GM21723 (cell line): ENCODE measurements around the gene PGLYRP2.

Source experiments
- ATAC-seq: cut with Tn5 transposase; IDR thresholded peaks from one replicate; pipeline ENCODE4 v1.9.1; 2021; ENCODE audit warnings: mild to moderate bottlenecking, moderate library complexity; ENCODE audit not compliant: unreplicated experiment

Gene PGLYRP2

GRCh38 chr19:15456871-15457700, 22.2 kb downstream of the PGLYRP2 start:
- no peak for ATAC-seq

GRCh38 chr19:15456441-15456840, 22.9 kb downstream of the PGLYRP2 start:
- no peak for ATAC-seq

GRCh38 chr19:15455996-15456395, 23.3 kb downstream of the PGLYRP2 start:
- ATAC-seq, result no peak

DNA sequence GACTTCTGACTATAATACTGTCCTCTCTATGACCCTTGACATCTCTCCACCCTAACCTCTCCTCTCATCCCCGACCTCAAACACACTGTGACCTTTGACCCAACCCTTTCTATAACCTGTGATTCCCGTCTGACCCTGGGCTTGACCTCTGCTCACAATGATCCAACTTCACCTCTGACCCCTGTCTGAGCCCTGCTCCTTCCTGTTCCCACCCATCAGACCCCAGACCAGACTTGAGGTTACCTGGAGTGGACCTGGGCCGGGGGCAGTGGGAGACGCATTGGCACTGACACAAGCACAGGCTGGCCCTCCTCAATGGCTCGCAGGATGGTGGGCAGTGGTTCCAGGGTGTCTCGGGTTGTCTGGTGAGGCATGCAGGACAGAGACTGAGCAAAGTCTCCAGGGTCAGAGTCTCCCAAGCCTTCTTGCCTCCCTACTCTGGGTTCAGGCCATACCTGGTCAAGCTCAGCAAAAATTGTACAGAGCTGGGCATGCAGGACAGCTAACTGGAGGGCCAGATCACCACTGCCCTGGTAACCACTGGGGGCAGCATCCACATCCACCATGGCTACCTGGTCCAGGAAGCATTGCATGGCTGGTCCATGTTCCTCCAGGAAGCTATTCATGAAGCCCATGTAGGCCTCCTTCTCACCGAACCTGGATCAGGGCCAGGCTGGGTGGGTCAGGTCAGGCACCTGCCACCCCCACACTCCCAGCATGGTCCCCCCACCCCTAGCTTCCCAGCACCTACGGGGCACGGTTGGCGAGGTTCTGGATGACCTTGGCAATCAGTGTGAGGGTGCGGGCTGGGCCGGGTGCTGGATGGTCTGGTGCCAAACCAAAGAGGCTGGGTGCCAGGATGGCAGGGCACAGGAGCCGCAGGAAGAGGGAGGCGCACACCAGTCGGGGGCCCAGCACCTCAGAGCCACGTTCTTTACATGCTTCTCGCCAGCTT, 25.1 kb downstream of the PGLYRP2 start:
- no peak for ATAC-seq

DNA sequence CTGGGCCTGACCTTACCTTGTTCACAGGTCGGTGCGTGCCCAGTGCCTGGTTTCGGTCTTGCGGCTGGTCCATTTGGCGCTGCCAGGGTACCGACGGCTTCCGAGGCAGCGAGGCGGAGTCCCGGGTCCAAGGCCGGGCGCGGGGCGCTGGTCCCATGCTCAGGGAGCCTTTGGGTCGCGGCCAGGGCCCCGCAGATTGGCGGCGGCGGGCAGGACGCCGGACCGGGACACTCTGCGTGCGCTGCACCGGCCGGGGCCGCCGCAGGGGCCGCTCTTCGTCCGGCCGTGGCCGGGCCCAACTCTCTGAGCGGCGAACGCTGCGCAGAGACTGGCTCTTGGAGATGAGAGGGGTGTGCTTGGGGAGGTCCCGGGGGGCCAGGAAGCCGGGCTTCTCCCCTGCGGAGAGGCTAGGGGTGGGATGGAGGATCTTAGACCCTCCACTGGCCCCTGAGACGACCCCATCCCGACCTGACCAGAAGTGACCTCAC, 26.2 kb downstream of the PGLYRP2 start:
- no peak for ATAC-seq

DNA sequence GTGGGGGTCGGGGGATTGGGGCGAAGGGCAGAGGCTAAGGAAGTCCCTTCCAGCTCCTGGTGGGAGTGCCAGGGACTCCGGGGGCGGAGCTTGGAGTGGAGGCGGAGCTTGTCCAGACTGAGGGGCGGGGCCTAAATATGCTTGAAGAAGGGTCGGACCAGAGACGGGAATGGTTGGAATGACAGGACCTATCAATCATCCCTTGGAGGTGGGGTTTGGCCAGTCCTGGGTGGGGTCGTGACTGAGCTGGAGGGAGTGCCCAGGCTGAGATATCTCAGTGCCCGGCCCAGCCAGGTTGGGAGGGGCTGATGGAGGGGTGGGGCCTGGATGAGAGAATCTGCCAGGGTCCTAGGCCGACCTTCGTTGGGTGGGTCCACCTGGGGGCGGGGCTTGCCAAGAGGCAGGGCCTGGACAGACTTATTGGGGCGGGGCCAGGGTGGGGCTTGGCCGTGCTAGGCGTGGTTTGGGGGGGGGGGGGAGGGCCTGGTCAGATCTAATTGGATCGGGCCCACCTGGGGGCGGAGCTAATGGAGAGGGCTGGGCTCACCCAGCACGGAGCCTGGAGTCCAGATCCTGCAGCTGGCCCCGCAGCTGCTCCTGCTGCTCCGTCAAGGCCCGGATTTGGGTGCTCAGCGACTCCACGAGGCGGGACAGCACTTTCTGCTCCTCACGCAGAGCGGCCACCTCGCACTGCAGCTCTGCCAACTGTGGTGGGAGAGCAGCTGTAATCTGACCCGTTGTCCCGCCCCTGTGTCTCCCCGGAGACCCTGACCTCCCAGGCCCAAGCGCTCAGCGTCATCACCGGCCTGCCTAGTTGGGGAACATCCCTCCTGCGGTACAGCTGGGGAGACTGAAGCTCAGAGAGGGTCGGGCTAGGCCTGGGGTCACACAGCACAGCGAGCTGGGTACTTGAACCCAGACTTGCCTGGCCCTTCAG, 26.9 kb downstream of the PGLYRP2 start:
- ATAC-seq, result no peak

GRCh38 chr19:15450528-15450890, 28.8 kb downstream of the PGLYRP2 start:
- no peak for ATAC-seq

GRCh38 chr19:15449620-15450527, 29.4 kb downstream of the PGLYRP2 start, which contains the start of gene WIZ:
Gene WIZ, minus strand, starts transcription at chr19:15449956. Its CDS starts 1,649 bp downstream, at chr19:15448307.
- peak; percentile 42 for ATAC-seq

DNA sequence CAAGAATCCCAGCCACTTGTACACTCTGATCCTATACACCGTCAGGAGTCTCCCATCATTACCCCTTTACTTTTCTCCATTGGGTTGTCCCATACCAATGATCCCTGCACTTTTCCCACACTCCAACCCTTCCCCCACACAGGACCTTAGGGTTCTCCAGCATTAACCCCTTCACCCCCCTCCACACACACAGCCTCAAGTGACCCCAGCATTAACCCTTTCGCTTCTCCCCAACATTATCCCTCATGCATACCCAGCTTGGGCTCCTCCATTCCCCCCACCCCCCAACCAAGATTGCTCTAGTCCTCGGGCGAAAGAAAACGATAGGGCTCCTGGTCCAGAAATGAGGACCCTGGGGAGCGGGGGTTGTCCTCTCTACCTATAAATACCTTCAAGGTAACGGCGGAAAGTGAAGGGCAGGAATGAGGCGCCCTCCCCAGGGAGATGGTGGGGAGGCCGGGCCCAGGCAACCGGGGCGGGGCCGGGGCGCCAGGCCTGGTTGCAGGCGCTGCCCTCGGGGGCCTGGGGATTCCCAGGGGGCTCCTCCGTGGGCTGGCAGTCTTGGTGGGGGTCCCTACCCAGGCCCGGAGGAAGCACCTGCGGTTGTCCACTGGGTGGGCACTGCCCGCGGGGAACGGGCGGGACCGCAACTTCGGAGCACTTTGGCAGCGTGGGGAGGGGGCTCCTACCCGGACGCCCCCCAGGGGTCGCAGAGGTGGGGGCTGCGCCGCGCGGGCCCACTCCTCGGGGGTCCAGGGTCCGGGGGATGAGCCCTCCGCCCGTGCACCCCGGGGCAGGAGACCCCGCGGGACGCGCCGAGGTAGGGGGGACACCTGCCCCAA, 30.3 kb downstream of the PGLYRP2 start:
- ATAC-seq, result no peak

DNA sequence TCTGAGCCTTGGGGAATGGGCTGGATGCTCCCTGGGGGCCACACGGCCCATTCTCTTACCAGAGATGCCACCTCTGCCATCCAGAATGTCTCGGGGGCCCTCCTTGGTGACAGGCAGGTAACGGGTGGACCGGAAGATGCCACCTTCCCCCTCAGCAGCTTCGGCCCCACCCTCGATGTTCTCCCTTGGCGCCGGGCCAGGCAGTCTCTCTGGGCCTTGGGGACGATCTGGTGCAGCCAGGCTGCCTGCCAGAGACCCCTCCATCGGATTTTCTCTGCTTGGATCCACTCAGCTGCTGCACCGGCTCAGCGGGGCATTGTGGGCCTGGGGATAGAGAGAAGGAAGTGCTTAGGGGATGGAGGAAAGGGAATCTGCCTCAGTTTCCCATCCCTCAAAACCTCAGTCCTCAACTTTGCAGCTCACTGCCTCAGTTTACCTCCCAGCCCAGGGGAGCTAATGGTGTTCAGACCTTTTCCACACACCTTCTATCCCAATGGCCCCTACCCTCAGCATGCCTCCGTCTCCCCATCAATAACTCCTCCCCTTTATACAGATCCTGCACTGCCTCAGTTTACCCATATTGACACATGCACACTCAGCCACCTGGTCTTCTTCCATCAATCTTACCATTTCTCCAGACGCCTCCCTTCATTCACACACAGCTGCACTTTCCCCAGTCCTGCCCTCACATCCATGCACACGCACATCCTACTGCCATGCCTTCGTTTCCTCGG, 31.1 kb downstream of the PGLYRP2 start:
- no peak for ATAC-seq

GRCh38 chr19:15447057-15447456, 32.2 kb downstream of the PGLYRP2 start:
- ATAC-seq, result no peak

DNA sequence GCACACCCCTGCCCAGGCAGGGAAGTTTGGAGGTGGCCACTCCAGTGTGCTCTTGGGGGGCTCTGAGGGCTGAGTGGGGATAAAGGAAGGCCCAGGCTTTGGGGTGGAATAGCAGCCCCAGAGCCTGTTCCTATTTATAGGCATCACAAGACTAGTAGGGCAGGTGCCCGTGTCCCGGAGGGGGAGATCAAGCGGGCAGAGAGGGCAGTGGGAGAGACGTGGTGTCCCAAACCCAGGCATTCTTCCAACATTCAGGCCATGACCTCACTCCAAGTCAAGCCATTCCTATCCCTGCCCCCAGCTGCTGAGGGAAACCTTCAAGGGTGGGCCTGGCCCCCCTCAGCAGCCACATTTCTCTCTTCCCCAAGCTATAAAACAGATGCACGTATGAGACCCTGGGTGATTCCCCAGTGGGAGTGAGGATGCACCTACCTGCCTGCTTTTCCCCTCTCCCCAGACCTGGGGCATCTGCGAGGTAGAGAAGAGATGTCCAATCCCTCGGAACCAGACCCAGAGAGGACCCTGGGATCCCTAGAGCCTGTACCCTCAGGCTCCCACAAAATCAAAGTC, 33.4 kb downstream of the PGLYRP2 start:
- ATAC-seq, result no peak

DNA sequence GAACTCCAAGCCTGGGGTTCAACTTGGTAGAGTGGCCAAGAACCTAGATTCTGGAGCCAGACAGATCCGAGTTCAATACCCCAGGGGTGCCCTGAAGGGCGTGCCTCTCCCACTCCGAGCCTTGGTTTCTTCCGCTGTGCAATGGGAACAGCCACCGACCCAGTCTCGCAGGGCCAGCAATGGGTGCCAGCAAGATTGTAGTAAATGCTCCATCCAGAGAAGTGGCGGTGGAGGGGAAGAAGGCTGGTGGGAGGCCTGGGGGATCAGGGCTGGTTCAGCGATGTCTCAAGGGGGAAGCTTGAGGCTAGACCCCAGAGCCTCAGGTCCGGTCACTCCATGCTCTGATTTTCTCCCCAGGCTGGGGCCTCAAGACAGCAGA, 34.1 kb downstream of the PGLYRP2 start:
- no peak for ATAC-seq

GRCh38 chr19:15444505-15445226, 34.6 kb downstream of the PGLYRP2 start:
- no peak for ATAC-seq

GRCh38 chr19:15443838-15444237, 35.5 kb downstream of the PGLYRP2 start:
- ATAC-seq, result no peak

DNA sequence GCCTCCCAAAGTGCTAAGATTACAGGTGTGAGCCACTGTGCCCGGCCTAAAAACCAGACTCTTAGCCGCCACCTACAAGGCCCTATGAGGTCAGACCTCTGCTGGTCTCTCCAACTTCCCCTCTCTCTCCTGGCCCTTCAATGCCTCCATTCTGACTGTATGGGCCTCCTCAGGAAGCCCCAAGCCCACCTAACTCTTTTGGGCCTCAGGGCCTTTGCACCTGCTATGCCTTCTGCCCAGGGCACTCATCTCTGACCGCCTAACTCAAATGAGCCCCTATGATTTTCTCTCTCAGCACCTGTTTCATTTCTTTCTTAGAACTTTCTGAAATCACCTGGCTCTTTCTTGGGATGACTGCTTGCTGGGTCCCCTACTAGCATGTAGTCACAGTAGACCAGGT, 36.0 kb downstream of the PGLYRP2 start:
- ATAC-seq, result no peak
